Activated CD4-positive, alpha-beta T cell treated with anti-CD3 and anti-CD28 coated beads, Interleukin-10, Interleukin-2, amounts not matched to agents 100 ng/mL and 50 ng/mL, durations not matched to agents 16 hours and 8 hours (primary cell): Measurements from ENCODE around the gene NFATC1.

ENCODE experiments used
- DNase-seq: peaks from one replicate; pipeline ENCODE4 v3.0.0-alpha.2; 2020

Gene NFATC1

GRCh38 chr18:79511271-79511670 is 115.5 kb downstream of the NFATC1 start:
- no peak for DNase-seq

GRCh38 chr18:79511671-79512301 is 116.1 kb downstream of the NFATC1 start:
- DNase-seq, result no peak

- DNase-seq, result no peak
These were observed 117.0 kb downstream of the NFATC1 start for GRCh38 chr18:79512461-79513380.

- no peak for DNase-seq
These were observed 117.8 kb downstream of the NFATC1 start for GRCh38 chr18:79513381-79514081.

- no peak for DNase-seq
These were observed 119.6 kb downstream of the NFATC1 start for GRCh38 chr18:79515331-79515730.

- no peak for DNase-seq
These were observed 120.2 kb downstream of the NFATC1 start for GRCh38 chr18:79515944-79516351.

- DNase-seq, result no peak
These were observed 120.8 kb downstream of the NFATC1 start for GRCh38 chr18:79516441-79516931.

GRCh38 chr18:79517341-79517740 is 121.6 kb downstream of the NFATC1 start:
- peak; percentile 70 for DNase-seq

- DNase-seq, result no peak
These were observed 122.4 kb downstream of the NFATC1 start for GRCh38 chr18:79518028-79518682.

- no peak for DNase-seq
These were observed 123.0 kb downstream of the NFATC1 start for GRCh38 chr18:79518683-79519128.

- DNase-seq, result peak; percentile 70
These were observed 124.2 kb downstream of the NFATC1 start for GRCh38 chr18:79519751-79520477.

GRCh38 chr18:79520478-79521390 is 125.0 kb downstream of the NFATC1 start:
- DNase-seq, result no peak

GRCh38 chr18:79521416-79522205 is 125.9 kb downstream of the NFATC1 start:
- no peak for DNase-seq

- peak; percentile 71 for DNase-seq
These were observed 126.9 kb downstream of the NFATC1 start for GRCh38 chr18:79522451-79523205.

- peak; percentile 67 for DNase-seq
These were observed 127.5 kb downstream of the NFATC1 start for GRCh38 chr18:79523206-79523735.

- peak; percentile 80 for DNase-seq
These were observed 128.0 kb downstream of the NFATC1 start for GRCh38 chr18:79523736-79524180.

- peak; percentile 50 for DNase-seq
These were observed 128.7 kb downstream of the NFATC1 start for GRCh38 chr18:79524181-79525078.
